Caco-2 (cell line): ENCODE results near the gene MDFIC. TPM values are rescaled to one million over a fixed set of nuclear protein-coding genes. Genes with fewer than 3 reads are reported as not detected.

Source experiments
- BruUV-seq: library from RNA; stranded (reverse); fragments of 400-500 nt; replicated peaks from 2 replicates; lab custom pipeline; 2021; lab: Mats Ljungman, UMichigan
- CTCF ChIA-PET: fragments of 300-600 bp; sonication (Branson Sonifier 250); formaldehyde crosslinking; loops from one replicate; lab custom pipeline; 2022; ENCODE audit warnings: antibody characterized with exemption; lab: Charles Lee
- POLR2A ChIA-PET: fragments of 300-600 bp; sonication (Branson Sonifier 250); formaldehyde crosslinking; loops from one replicate; lab custom pipeline; 2022; ENCODE audit warnings: antibody characterized with exemption; lab: Charles Lee
- DNase-seq, 2 experiments: peaks; one replicate each; pipeline versions ENCODE4 v3.0.0 to v3.0.0-alpha.2; 2020 to 2022
- H3K27me3 ChIP-seq: replicated peaks from 2 replicates; pipeline ENCODE4 v1.6.0; 2011; ENCODE audit warnings: low read length; ENCODE audit not compliant: control insufficient read depth, insufficient read depth
- H3K36me3 ChIP-seq: 2 replicates; pipeline ENCODE4 v1.5.1; 2011; ENCODE audit warnings: low read length; ENCODE audit not compliant: control insufficient read depth, insufficient read depth
- H3K4me1 ChIP-seq: fragments of 250-450 bp; sonication (Bioruptor Pico); 2 replicates; pipeline ENCODE4 v1.5.1; 2020; ENCODE audit warnings: mild to moderate bottlenecking
- H3K4me3 ChIP-seq: 2 replicates; pipeline ENCODE4 v1.5.1; 2011; ENCODE audit warnings: low read depth, mild to moderate bottlenecking, control low read depth, low read length
- H3K9me3 ChIP-seq: fragments of 250-450 bp; sonication (Bioruptor Pico); 2 replicates; pipeline ENCODE4 v1.5.1; 2020; ENCODE audit warnings: mild to moderate bottlenecking, moderate library complexity
- H3K27ac Mint-ChIP-seq: one replicate; pipeline ENCODE4 v1.8.0; 2022; ENCODE audit warnings: mixed read lengths; ENCODE audit not compliant: unreplicated experiment
- H3K27me3 Mint-ChIP-seq: one replicate; pipeline ENCODE4 v1.8.0; 2022; ENCODE audit warnings: mixed read lengths; ENCODE audit not compliant: insufficient read depth, unreplicated experiment
- H3K36me3 Mint-ChIP-seq: one replicate; pipeline ENCODE4 v1.8.0; 2022; ENCODE audit warnings: mild to moderate bottlenecking, mixed read lengths; ENCODE audit not compliant: insufficient read depth, unreplicated experiment
- H3K4me1 Mint-ChIP-seq: one replicate; pipeline ENCODE4 v1.8.0; 2022; ENCODE audit warnings: low read depth, mixed read lengths; ENCODE audit not compliant: unreplicated experiment
- H3K4me3 Mint-ChIP-seq: one replicate; pipeline ENCODE4 v1.8.0; 2022; ENCODE audit warnings: mild to moderate bottlenecking, moderate library complexity, mixed read lengths; ENCODE audit not compliant: unreplicated experiment
- H3K9me3 Mint-ChIP-seq: one replicate; pipeline ENCODE4 v1.8.0; 2022; ENCODE audit warnings: mixed read lengths; ENCODE audit not compliant: unreplicated experiment
- intact Hi-C: fragments of 100-400 bp; cut with micrococcal nuclease; formaldehyde crosslinking; loops from one replicate; pipeline ENCODE4 v1.10.0; 2022; ENCODE audit not compliant: unreplicated experiment
- total RNA-seq: library from RNA; stranded (reverse); gene quantifications from 2 replicates; pipeline ENCODE4 v1.2.3, GENCODE V29; 2022
- TF ChIP-seq, protein P1 (sequence below), 2 experiments: fragments of 200-600 bp in 1 of 2; IDR thresholded peaks; 1 replicate in 1 of 2; 2 replicates in 1 of 2; pipeline versions ENCODE4 v1.5.1 to v1.8.0; 2011 to 2022; ENCODE audit warnings: antibody characterized with exemption in 1 of 2, control low read depth in 1 of 2, inconsistent platforms in 1 of 2, low read depth in 1 of 2, low read length in 1 of 2, mild to moderate bottlenecking in 1 of 2, moderate library complexity in 1 of 2; ENCODE audit not compliant: insufficient read depth in 1 of 2, severe bottlenecking in 1 of 2, unreplicated experiment in 1 of 2

The MDFIC gene
- total RNA-seq, 1 experiment from 2014 or later: 2.7 TPM

DNA sequence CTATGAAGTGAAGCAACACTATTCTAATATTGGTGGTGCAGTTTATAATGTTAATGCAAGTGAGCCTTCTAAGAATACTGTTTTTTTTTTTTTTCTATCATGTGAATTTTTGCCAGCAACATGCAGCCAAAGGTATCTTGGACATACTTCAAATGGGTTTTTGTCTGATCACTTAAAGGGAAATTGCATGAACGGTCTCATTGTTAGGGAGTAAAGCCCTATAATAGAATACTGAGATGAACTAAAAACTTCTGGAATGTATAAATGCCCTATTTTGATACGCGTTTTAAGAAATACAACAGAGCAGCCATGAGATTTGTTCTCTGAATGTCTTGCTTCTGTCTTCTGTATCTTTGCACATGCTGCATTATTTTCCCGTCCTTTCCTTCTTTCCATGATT is 10.5 kb upstream of the MDFIC start:
- ChIA-PET CTCF (no interaction called here), POLR2A (no interaction called here)
- peaks cover 1% of the 10 kb centered on the region for H3K4me1 Mint-ChIP-seq
- H3K4me1 ChIP-seq: no peaks in the 10 kb centered on the region
- H3K27ac Mint-ChIP-seq: no peak overlapping the region
- H3K36me3 ChIP-seq: no peaks in the 10 kb centered on the region
- no peak for DNase-seq
- intact Hi-C loops: no loop called here
- H3K4me3 ChIP-seq: no peak overlapping the region
- H3K4me3 Mint-ChIP-seq: no peak overlapping the region
- no peaks in the 10 kb centered on the region for H3K9me3 ChIP-seq
- TF ChIP-seq, protein P1, sequence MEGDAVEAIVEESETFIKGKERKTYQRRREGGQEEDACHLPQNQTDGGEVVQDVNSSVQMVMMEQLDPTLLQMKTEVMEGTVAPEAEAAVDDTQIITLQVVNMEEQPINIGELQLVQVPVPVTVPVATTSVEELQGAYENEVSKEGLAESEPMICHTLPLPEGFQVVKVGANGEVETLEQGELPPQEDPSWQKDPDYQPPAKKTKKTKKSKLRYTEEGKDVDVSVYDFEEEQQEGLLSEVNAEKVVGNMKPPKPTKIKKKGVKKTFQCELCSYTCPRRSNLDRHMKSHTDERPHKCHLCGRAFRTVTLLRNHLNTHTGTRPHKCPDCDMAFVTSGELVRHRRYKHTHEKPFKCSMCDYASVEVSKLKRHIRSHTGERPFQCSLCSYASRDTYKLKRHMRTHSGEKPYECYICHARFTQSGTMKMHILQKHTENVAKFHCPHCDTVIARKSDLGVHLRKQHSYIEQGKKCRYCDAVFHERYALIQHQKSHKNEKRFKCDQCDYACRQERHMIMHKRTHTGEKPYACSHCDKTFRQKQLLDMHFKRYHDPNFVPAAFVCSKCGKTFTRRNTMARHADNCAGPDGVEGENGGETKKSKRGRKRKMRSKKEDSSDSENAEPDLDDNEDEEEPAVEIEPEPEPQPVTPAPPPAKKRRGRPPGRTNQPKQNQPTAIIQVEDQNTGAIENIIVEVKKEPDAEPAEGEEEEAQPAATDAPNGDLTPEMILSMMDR (IDR thresholded peaks at IDR 0.05; ENCODE audit: insufficient read depth in 1 of 2, low read depth in 1 of 2, low read length in 1 of 2, severe bottlenecking in 1 of 2, unreplicated experiment in 1 of 2): no peak
- no peaks in the 10 kb centered on the region for H3K36me3 Mint-ChIP-seq
- no peaks in the 10 kb centered on the region for H3K27me3 ChIP-seq
- BruUV-seq: no TSS peak
- no peaks in the 10 kb centered on the region for H3K27me3 Mint-ChIP-seq
- H3K9me3 Mint-ChIP-seq: no peaks in the 10 kb centered on the region

- H3K9me3 ChIP-seq: no peaks in the 10 kb centered on the region
- DNase-seq: no peak
- peaks cover 12% of the 10 kb centered on the region for H3K4me1 Mint-ChIP-seq
- no peaks in the 10 kb centered on the region for H3K4me1 ChIP-seq
- H3K27me3 Mint-ChIP-seq: no peaks in the 10 kb centered on the region
- no peaks in the 10 kb centered on the region for H3K27me3 ChIP-seq
- peaks cover under 1% of the 10 kb centered on the region for H3K36me3 Mint-ChIP-seq
- POLR2A ChIA-PET: no interaction called here
- H3K4me3 ChIP-seq: no peak overlapping the region
- intact Hi-C loops: no loop called here
- TF ChIP-seq, protein P1 (IDR thresholded peaks at IDR 0.05; ENCODE audit: insufficient read depth in 1 of 2, low read depth in 1 of 2, low read length in 1 of 2, severe bottlenecking in 1 of 2, unreplicated experiment in 1 of 2): no peak
- no TSS peak for BruUV-seq
- H3K4me3 Mint-ChIP-seq: no peak overlapping the region
- no peak overlapping the region for H3K27ac Mint-ChIP-seq
- no peaks in the 10 kb centered on the region for H3K9me3 Mint-ChIP-seq
- no peaks in the 10 kb centered on the region for H3K36me3 ChIP-seq
- CTCF ChIA-PET: no interaction called here
Measured at GRCh38 chr7:114916261-114916892, 5.5 kb upstream of the MDFIC start.

GRCh38 chr7:114917211-114917839 is 4.6 kb upstream of the MDFIC start:
- POLR2A ChIA-PET: no interaction called here
- no peaks in the 10 kb centered on the region for H3K9me3 ChIP-seq

More at GRCh38 chr7:114917211-114917839, 4.6 kb upstream of the MDFIC start:
- Mint-ChIP-seq H3K4me3 (no peak overlapping the region), H3K36me3 (peaks cover 5% of the 10 kb centered on the region), H3K4me1 (peaks cover 12% of the 10 kb centered on the region), H3K27ac (no peak overlapping the region), H3K27me3 (no peaks in the 10 kb centered on the region), H3K9me3 (no peaks in the 10 kb centered on the region)
- CTCF ChIA-PET: no interaction called here
- DNase-seq: no peak
- BruUV-seq: no TSS peak
- intact Hi-C loops: no loop called here
- Histone ChIP-seq H3K4me1 (no peaks in the 10 kb centered on the region), H3K27me3 (no peaks in the 10 kb centered on the region), H3K36me3 (no peaks in the 10 kb centered on the region), H3K4me3 (no peak overlapping the region)
- TF ChIP-seq, protein P1 (IDR thresholded peaks at IDR 0.05; ENCODE audit: insufficient read depth in 1 of 2, low read depth in 1 of 2, low read length in 1 of 2, severe bottlenecking in 1 of 2, unreplicated experiment in 1 of 2): no peak
